ENCODE data around the gene RETREG1. TPM values are rescaled to one million over a fixed set of nuclear protein-coding genes. Genes with fewer than 3 reads are reported as not detected.

Gene RETREG1
- total RNA-seq, 6 donors from 2014 or later, result 17.6 to 50.2 (median 28.3) TPM

DNA sequence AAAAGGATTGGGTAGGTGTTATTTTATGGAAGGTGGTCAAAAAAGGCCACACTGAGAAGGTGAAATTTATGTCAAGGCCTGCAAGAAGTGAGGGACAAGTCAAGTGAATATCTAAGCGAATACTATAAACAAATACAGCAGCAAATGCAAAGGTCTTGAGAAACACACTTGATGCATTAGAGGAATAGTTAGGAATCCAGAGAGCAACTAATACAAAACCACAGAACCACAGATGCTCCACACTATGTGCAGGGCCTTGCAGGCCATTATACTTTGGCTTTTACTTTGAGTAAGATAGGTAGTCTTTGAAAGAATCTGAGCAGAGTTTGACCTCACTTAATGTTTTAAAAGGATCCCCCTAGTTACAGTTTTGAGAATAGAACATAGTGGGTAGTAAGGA is 155.8 kb downstream of the RETREG1 start:
- Histone ChIP-seq H3K9me3 (no peaks in the 10 kb centered on the region), H3K27ac (no peak overlapping the region), H3K27me3 (no peaks in the 10 kb centered on the region), H3K36me3 (peaks cover 8 to 69% (median 25%) of the 10 kb centered on the region in 4 donors), H3K4me3 (no peak overlapping the region), H3K4me1 (peaks cover 33 to 73% (median 39%) of the 10 kb centered on the region in 4 donors)
- WGBS, 2 donors, result 91 to 96% methylated on average over 1 of the region's 1 CpG
- TF ChIP-seq POLR2AphosphoS5 (IDR thresholded peaks at IDR 0.05), result no peak
- TF ChIP-seq, protein P1, sequence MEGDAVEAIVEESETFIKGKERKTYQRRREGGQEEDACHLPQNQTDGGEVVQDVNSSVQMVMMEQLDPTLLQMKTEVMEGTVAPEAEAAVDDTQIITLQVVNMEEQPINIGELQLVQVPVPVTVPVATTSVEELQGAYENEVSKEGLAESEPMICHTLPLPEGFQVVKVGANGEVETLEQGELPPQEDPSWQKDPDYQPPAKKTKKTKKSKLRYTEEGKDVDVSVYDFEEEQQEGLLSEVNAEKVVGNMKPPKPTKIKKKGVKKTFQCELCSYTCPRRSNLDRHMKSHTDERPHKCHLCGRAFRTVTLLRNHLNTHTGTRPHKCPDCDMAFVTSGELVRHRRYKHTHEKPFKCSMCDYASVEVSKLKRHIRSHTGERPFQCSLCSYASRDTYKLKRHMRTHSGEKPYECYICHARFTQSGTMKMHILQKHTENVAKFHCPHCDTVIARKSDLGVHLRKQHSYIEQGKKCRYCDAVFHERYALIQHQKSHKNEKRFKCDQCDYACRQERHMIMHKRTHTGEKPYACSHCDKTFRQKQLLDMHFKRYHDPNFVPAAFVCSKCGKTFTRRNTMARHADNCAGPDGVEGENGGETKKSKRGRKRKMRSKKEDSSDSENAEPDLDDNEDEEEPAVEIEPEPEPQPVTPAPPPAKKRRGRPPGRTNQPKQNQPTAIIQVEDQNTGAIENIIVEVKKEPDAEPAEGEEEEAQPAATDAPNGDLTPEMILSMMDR (IDR thresholded peaks at IDR 0.05), result no peak
- TF ChIP-seq POLR2A (IDR thresholded peaks at IDR 0.05), result no peak
- no peak for TF ChIP-seq EP300 (IDR thresholded peaks at IDR 0.05)
- DNase-seq (no peak), ATAC-seq (ENCODE audit: low FRiP score in 2 of 2) (no peak)

DNA sequence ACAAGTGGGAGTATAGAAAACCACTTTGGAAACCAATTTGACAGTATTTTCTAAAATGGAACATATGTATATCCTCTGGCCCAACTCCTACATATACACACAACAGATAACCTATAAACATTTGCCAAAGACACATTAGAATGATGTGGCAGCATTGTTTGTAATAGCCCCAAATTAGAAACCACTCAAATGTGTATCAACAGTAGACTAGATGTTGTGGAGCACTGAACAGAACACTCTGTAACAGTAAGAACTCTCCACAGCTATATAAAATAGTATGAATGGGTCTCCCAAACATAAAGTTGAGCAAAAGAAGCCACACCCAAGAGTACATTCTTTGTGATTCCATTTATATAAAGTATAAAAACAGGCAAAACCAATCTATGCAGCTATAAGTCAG is 157.3 kb downstream of the RETREG1 start:
- Histone ChIP-seq H3K4me1 (peaks cover 37 to 78% (median 44%) of the 10 kb centered on the region in 4 donors), H3K36me3 (peaks cover 8 to 85% (median 29%) of the 10 kb centered on the region in 4 donors), H3K9me3 (no peaks in the 10 kb centered on the region), H3K4me3 (no peak overlapping the region), H3K27ac (no peak overlapping the region), H3K27me3 (no peaks in the 10 kb centered on the region)
- TF ChIP-seq POLR2AphosphoS5 (IDR thresholded peaks at IDR 0.05) (no peak), EP300 (IDR thresholded peaks at IDR 0.05) (no peak)
- TF ChIP-seq, protein P1 (IDR thresholded peaks at IDR 0.05), result no peak
- ATAC-seq (ENCODE audit: low FRiP score in 2 of 2) (no peak), DNase-seq (no peak)

DNA sequence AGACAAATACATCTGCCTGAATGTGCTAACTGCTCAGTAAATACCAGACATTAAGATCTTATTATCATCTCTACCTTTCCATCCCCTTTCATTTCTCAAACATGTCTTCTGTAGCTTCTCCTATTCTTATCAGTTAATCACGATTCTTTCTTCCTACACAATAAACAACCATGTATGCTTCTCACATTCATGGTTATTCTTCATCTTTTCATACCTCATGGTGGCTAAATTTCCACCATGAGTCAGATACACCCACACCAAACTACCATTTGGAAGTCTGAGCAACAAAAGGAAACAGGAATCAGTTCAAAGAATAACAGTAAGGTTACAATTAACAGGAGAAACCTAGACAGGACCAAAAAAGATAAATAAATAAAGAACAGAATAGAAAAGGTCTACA is 158.9 kb downstream of the RETREG1 start:
- Histone ChIP-seq H3K27ac (no peak overlapping the region), H3K4me3 (no peak overlapping the region), H3K9me3 (no peaks in the 10 kb centered on the region), H3K36me3 (peaks cover 7 to 91% (median 25%) of the 10 kb centered on the region in 4 donors), H3K4me1 (peaks cover 21 to 62% (median 33%) of the 10 kb centered on the region in 4 donors), H3K27me3 (no peaks in the 10 kb centered on the region)
- 35 to 63% methylated on average over 1 of the region's 1 CpG for WGBS, 2 donors
- ATAC-seq (ENCODE audit: low FRiP score in 2 of 2) (no peak), DNase-seq (no peak)
- TF ChIP-seq POLR2AphosphoS5 (IDR thresholded peaks at IDR 0.05), result no peak

DNA sequence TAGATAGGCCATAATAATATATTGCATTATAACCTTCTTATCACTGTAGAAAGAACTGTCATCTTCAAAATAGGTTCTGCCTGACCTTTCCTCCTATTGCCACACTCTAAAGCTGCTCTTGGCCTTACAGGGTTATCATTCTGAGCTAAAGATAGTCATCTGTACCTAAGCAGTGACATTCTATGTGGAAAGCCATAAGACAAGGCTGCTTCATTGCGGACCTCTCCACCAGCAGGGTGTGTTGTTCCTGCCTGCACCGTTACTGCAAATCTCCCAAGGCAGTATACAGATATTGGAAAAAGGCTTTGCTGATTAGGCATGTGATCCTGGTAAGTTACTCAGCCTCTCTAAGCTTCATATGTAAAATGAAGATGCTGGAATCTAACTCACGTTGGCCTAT is 159.3 kb downstream of the RETREG1 start:
- no peak overlapping the region for H3K4me3 ChIP-seq
- H3K27ac ChIP-seq, result no peak overlapping the region
- ATAC-seq (ENCODE audit: low FRiP score in 2 of 2) (no peak), DNase-seq (no peak)
- TF ChIP-seq, protein P1 (IDR thresholded peaks at IDR 0.05), result no peak
- no peak for TF ChIP-seq EP300 (IDR thresholded peaks at IDR 0.05)
- no peak for TF ChIP-seq POLR2A (IDR thresholded peaks at IDR 0.05)
- H3K9me3 ChIP-seq, result no peaks in the 10 kb centered on the region
- H3K4me1 ChIP-seq, result peaks cover 21 to 58% (median 30%) of the 10 kb centered on the region in 4 donors
- peaks cover 4 to 91% (median 25%) of the 10 kb centered on the region in 4 donors for H3K36me3 ChIP-seq
- WGBS, 2 donors, result 85 to 87% methylated on average over 3 of the region's 3 CpGs
- H3K27me3 ChIP-seq, result no peaks in the 10 kb centered on the region

DNA sequence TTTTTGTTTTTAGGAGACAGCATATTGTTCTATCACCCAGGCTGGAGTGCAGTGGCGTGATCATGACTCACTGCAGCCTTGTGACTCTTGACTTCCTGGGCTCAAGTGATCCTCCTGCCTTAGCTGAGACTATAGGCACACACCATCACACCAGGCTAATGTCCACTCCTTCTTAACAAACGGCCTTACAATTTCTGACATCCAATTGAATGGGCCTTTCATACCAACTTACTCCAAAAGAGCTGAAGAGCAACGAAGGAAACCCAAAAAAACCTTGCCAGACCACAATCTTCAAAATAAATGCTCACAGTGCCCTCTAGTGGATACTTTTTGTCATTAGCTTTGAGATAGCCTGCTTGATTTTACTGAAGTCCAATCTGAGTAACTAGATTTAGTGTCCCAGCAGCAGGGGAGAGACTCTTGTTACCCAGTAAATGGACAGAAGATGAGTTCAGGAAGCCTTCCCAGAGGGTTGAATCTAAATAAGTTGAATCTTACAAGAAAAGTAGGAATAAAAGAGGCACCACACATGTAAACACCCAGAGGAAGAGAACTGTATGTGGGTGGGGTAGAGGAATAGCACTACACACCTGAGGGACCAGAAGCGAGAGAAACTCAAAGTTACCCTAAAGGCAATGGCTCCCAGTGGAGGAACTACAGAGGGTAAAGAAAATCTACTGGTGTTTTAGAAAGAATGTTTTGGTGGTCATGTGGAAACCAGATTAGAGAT is 160.5 kb downstream of the RETREG1 start:
- Histone ChIP-seq H3K4me1 (peaks cover 15 to 46% (median 20%) of the 10 kb centered on the region in 4 donors), H3K27ac (peak overlapping the region in 3 of 4 donors; percentile 30 to 73 (median 63)), H3K27me3 (no peaks in the 10 kb centered on the region), H3K9me3 (no peaks in the 10 kb centered on the region), H3K36me3 (peaks cover 9 to 91% (median 28%) of the 10 kb centered on the region in 4 donors), H3K4me3 (no peak overlapping the region)
- peak in 1 of 2 donors; percentile 85 for DNase-seq
- ATAC-seq (ENCODE audit: low FRiP score in 2 of 2), result peak; percentile 79 to 88
- TF ChIP-seq POLR2AphosphoS5 (IDR thresholded peaks at IDR 0.05) (peak in 1 of 2 donors; percentile 55), POLR2A (IDR thresholded peaks at IDR 0.05) (no peak), EP300 (IDR thresholded peaks at IDR 0.05) (peak in 1 of 4 donors; percentile 90)
- TF ChIP-seq, protein P1 (IDR thresholded peaks at IDR 0.05), result peak; percentile 54 to 74 (median 64)
- 31 to 42% methylated on average over 4 of the region's 4 CpGs for WGBS, 2 donors
